Measurements from ENCODE around the gene AXIN1. TPM values are rescaled to one million over a fixed set of nuclear protein-coding genes. Genes with fewer than 3 reads are reported as not detected.

The AXIN1 gene
- total RNA-seq, 1 donor from 2014 or later: 16.4 TPM

DNA sequence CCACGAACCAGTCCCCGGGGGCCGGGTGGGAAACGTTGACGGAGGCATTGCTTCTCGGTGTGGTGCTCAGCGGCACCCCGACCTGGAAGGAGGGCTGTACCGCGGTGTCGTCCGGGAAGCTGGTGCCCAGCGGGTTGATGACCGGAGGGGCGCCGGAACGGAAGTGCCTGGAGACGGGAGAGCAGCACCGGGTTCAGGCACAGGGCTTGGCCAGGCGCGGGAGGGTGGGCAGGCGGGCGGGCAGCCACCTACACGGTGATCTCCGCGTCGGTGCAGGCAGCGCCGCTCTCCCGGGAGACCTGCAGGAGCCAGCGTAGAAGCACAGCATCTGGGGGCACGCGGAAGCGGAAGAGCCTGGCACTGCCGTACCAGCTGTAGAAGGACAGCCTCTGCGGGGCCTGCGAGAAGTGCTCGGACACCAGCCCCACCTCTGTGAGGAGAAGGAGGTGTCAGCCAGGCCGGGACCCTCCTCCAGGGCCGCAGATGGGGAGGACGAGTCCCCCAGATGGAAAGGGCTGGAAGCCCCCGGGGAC, 25.0 kb upstream of the AXIN1 start:
- Mint-ChIP-seq H3K27ac (ENCODE audit: unreplicated experiment) (no peak overlapping the region), H3K4me3 (ENCODE audit: unreplicated experiment) (no peak overlapping the region), H3K4me1 (ENCODE audit: low read depth, unreplicated experiment) (peaks cover 1% of the 10 kb centered on the region), H3K36me3 (ENCODE audit: unreplicated experiment) (no peaks in the 10 kb centered on the region), H3K9me3 (ENCODE audit: unreplicated experiment) (peaks cover 5% of the 10 kb centered on the region), H3K27me3 (ENCODE audit: unreplicated experiment) (peaks cover 4% of the 10 kb centered on the region)
- no peak for DNase-seq
- TF ChIP-seq, protein P1, sequence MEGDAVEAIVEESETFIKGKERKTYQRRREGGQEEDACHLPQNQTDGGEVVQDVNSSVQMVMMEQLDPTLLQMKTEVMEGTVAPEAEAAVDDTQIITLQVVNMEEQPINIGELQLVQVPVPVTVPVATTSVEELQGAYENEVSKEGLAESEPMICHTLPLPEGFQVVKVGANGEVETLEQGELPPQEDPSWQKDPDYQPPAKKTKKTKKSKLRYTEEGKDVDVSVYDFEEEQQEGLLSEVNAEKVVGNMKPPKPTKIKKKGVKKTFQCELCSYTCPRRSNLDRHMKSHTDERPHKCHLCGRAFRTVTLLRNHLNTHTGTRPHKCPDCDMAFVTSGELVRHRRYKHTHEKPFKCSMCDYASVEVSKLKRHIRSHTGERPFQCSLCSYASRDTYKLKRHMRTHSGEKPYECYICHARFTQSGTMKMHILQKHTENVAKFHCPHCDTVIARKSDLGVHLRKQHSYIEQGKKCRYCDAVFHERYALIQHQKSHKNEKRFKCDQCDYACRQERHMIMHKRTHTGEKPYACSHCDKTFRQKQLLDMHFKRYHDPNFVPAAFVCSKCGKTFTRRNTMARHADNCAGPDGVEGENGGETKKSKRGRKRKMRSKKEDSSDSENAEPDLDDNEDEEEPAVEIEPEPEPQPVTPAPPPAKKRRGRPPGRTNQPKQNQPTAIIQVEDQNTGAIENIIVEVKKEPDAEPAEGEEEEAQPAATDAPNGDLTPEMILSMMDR (IDR thresholded peaks at IDR 0.05; ENCODE audit: partially characterized antibody, unreplicated experiment): no peak

DNA sequence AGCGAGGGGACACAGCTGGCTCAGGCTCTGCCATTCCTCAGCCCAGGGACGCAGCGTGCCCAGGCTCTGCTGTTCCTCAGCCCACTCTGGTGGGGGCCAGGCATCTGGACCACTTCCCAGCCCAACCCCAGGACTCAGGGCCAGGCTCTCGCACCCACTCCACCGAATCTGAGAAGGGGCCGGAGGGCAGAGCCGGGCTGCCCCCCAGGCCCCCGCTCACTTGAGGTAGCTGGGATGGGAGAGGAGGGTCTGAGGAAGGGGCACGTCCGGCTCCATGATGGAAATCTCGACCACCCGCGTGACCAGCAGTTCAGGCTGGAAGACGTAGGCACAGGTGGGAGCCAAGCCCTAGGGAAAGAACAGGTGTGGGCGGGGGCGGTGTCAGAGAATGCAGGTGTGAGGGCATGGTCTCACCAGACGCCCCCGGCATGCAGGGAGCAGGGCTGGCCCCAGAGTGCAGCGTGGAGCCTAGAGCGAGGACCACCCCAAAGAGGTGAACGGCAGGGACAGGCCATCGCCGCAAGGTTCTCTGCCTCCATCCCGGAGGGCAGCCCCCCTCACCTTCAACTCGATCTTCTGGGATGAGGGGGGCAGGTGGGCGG, 24.4 kb upstream of the AXIN1 start:
- Mint-ChIP-seq H3K9me3 (ENCODE audit: unreplicated experiment) (peaks cover 5% of the 10 kb centered on the region), H3K27me3 (ENCODE audit: unreplicated experiment) (peaks cover 4% of the 10 kb centered on the region), H3K4me1 (ENCODE audit: low read depth, unreplicated experiment) (peaks cover 1% of the 10 kb centered on the region), H3K27ac (ENCODE audit: unreplicated experiment) (no peak overlapping the region), H3K4me3 (ENCODE audit: unreplicated experiment) (no peak overlapping the region), H3K36me3 (ENCODE audit: unreplicated experiment) (no peaks in the 10 kb centered on the region)
- no peak for DNase-seq
- TF ChIP-seq, protein P1 (IDR thresholded peaks at IDR 0.05; ENCODE audit: partially characterized antibody, unreplicated experiment): no peak

DNA sequence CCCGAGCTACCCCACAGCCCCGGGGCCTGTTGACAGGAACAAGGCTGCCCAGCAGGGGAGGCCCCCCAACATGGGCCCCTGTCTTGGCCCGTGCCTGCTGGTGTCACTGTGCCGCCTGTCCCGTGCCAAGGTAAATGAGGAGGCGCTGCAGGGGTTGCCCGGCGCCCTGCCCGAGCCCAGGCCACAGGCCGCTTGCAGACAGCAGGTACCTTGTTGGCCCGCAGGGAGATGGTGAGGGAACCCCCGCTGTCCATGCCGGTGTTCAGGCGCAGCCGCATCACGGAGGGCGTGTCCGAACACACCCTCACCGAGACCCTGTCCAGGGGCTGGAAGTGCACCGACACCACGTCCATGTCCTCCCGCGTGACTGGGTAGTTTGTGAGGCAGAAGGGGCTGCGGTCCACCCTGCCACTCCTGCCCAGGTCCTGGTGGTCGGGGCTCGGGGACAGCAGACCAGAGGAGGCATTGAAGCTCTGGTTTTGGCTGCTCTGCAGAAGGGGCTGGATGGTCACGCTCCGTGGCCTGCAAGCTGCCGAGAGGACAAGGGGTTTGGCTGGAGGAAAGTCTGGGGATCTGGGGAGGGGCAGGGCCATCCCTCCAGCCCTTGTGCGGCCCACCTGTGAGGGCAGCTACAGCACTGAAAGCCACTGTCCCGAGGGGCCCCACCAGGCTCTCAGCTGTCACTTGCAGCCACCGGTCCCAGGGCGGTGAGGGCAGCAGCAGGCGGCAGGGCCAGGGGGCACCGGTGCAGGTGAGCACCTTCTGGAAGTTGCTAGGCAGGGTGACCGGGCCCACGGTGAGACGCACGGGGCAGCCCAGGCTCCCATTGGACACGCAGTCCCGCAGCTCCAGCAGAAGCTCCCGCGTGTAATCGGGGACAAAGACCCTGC, 23.6 kb upstream of the AXIN1 start:
- Mint-ChIP-seq H3K27me3 (ENCODE audit: unreplicated experiment) (peaks cover 4% of the 10 kb centered on the region), H3K4me1 (ENCODE audit: low read depth, unreplicated experiment) (peaks cover 1% of the 10 kb centered on the region), H3K27ac (ENCODE audit: unreplicated experiment) (no peak overlapping the region)

DNA sequence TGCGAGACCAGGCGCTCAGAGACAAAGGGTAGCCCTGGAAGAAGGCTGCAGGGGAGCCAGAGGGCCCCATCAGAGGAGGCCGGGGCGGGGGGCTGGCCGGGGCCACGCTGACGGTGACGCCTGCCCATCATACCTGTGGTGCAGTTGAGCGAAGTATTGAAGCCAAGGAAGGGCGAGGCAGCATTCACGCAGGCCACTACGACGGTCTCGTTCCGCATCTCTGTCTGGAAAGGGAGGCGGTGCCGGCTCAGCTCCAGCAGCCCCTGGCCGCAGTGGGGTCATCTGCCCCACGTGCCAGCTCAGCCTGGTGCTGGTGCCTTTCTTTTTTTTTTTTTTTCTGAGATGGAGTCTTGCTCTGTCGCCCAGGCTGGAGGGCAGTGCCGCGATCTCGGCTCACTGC, 22.7 kb upstream of the AXIN1 start:
- H3K4me3 Mint-ChIP-seq (ENCODE audit: unreplicated experiment): no peak overlapping the region
- H3K27ac Mint-ChIP-seq (ENCODE audit: unreplicated experiment): no peak overlapping the region
- DNase-seq: no peak
- TF ChIP-seq, protein P1 (IDR thresholded peaks at IDR 0.05; ENCODE audit: partially characterized antibody, unreplicated experiment): no peak
- H3K36me3 Mint-ChIP-seq (ENCODE audit: unreplicated experiment): no peaks in the 10 kb centered on the region
- peaks cover 9% of the 10 kb centered on the region for H3K27me3 Mint-ChIP-seq (ENCODE audit: unreplicated experiment)
- peaks cover 4% of the 10 kb centered on the region for H3K4me1 Mint-ChIP-seq (ENCODE audit: low read depth, unreplicated experiment)
- peaks cover 8% of the 10 kb centered on the region for H3K9me3 Mint-ChIP-seq (ENCODE audit: unreplicated experiment)

More for the DNA sequence above, 23.6 kb upstream of the AXIN1 start:
- Mint-ChIP-seq H3K4me3 (ENCODE audit: unreplicated experiment) (no peak overlapping the region), H3K9me3 (ENCODE audit: unreplicated experiment) (peaks cover 5% of the 10 kb centered on the region), H3K36me3 (ENCODE audit: unreplicated experiment) (no peaks in the 10 kb centered on the region)
- TF ChIP-seq, protein P1 (IDR thresholded peaks at IDR 0.05; ENCODE audit: partially characterized antibody, unreplicated experiment): no peak
- no peak for DNase-seq

DNA sequence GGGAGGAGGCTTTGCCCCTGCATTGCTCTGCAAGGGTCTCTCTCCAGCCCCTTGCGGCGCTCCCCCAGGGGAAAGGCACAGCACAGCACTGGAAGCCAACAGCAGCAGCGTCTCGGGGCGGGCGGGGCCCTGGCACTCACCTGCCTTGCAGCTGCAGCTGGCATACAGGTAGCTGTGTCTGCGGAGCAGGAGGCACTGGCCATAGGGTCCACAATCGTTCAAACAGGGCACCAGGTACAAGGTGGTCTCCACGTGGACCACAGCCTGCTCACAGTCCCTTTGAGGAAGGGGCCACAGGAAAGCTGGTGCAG, 22.0 kb upstream of the AXIN1 start:
- H3K27ac Mint-ChIP-seq (ENCODE audit: unreplicated experiment): no peak overlapping the region
- no peaks in the 10 kb centered on the region for H3K36me3 Mint-ChIP-seq (ENCODE audit: unreplicated experiment)
- no peak for DNase-seq
- no peak overlapping the region for H3K4me3 Mint-ChIP-seq (ENCODE audit: unreplicated experiment)
- TF ChIP-seq, protein P1 (IDR thresholded peaks at IDR 0.05; ENCODE audit: partially characterized antibody, unreplicated experiment): no peak
- peaks cover 9% of the 10 kb centered on the region for H3K27me3 Mint-ChIP-seq (ENCODE audit: unreplicated experiment)
- H3K4me1 Mint-ChIP-seq (ENCODE audit: low read depth, unreplicated experiment): peaks cover 4% of the 10 kb centered on the region
- peaks cover 6% of the 10 kb centered on the region for H3K9me3 Mint-ChIP-seq (ENCODE audit: unreplicated experiment)
